ENCODE data around the gene ZNF519.
"Not testable (repeated sequence)": the region's sequence is repeated elsewhere in the genome, so short reads cannot be mapped to it uniquely, and the experiment has no call there.

The ZNF519 gene

DNA sequence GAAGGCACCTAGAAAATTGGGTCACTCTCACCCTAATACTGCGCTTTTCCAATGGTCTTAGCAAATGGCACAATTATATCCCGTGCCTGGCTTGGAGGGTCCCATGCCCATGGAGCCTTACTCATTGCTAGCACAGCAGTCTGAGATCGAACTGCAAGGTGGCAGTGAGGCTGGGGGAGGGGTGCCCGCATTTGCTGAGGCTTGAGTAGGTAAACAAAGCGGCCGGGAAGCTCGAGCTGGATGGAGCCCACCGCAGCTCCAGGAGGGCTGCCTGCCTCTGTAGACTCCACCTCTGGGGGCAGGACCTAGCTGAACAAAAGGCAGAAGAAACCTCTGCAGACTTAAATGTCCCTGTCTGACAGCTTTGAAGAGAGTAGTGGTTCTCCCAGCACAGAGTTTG is 30.7 kb upstream of the ZNF519 start:
- not testable (repeated sequence) for DNase-seq (ENCODE audit: low read depth); H3K4me3 ChIP-seq (ENCODE audit: low read depth, low read length)

DNA sequence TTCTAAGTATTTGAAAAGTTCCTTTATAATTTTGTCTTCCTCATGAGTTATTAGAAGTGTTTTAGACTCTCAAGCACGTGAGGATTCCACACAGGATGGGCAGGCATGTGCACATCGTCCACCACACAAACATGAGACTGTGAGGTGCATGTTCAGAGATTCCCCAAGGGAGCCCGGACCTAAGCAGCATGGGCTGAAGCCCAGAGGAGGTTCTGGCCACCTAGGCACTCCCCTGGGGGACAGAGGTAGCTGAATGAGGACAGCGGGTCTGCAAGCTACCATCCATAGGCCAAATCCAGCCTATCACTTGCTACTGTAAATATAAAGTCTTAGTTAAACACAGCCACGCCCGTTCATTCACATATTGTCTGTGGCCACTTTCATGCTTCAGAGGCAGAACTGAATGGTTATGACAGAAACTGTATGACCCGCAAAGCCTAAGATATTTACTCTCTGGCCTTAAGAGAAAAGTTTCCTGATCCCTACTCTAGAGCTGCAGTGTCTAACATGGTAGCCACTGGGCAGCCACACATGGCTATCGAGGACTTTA is 19.4 kb upstream of the ZNF519 start:
- DNase-seq (ENCODE audit: low read depth): not testable (repeated sequence)

GRCh38 chr18:14150766-14151165 is 18.5 kb upstream of the ZNF519 start:
- not testable (repeated sequence) for H3K4me3 ChIP-seq (ENCODE audit: low read depth, low read length); DNase-seq (ENCODE audit: low read depth)

More for the DNA sequence above, 19.4 kb upstream of the ZNF519 start:
- H3K4me3 ChIP-seq (ENCODE audit: low read depth, low read length): not testable (repeated sequence)

DNA sequence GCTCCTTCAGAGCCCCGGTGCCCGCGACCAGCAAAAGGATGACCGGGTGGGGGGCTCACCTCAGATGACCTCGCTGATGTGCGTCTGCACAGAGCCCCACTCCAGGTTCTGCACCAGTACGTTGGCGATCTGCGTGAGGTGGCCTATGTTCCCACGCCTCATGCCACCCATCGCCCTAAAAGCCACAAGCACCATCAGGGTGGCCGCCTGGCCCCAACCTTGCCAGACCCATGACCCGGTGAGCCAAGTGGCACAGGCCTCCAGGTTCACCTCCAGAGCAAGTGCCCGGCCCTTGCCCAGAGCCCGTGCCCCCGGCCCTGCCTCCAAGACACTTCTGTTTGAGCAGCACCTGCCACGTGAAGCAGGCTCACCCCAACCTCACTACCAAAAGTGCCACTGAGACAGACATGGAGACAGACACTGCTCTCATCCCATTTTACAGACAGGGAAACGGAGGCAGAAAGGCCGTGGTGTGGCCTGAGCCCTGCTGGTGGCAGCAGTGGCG is 17.7 kb upstream of the ZNF519 start:
- DNase-seq (ENCODE audit: low read depth); H3K4me3 ChIP-seq (ENCODE audit: low read depth, low read length): not testable (repeated sequence)

- H3K4me3 ChIP-seq (ENCODE audit: low read depth, low read length); DNase-seq (ENCODE audit: low read depth): not testable (repeated sequence)
These were observed 17.1 kb upstream of the ZNF519 start for GRCh38 chr18:14149121-14149850.

- DNase-seq (ENCODE audit: low read depth); H3K4me3 ChIP-seq (ENCODE audit: low read depth, low read length): not testable (repeated sequence)
These were observed 16.0 kb upstream of the ZNF519 start for GRCh38 chr18:14147935-14148865.

DNA sequence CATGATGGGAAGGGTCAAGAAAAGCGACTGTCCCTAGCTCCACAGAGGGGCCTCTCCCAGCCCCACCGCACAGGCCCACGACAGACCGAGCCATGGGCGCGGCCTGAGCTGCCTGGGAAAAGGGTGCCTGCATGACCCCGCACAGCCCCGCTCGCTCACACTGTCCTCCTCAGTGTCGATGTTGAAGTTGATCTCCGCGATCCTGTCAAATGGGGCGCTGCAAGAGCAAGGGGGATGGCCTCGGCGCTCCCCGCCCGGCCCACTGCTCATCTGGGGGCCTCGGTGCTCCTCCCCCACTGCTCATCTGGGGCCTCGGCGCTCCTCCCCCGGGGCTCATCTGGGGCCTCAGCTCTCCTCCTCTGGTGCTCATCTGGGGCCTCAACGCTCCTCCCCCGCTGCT is 14.5 kb upstream of the ZNF519 start:
- not testable (repeated sequence) for DNase-seq (ENCODE audit: low read depth); H3K4me3 ChIP-seq (ENCODE audit: low read depth, low read length)

- not testable (repeated sequence) for DNase-seq (ENCODE audit: low read depth); H3K4me3 ChIP-seq (ENCODE audit: low read depth, low read length)
These were observed 13.5 kb upstream of the ZNF519 start for GRCh38 chr18:14145581-14146338.

DNA sequence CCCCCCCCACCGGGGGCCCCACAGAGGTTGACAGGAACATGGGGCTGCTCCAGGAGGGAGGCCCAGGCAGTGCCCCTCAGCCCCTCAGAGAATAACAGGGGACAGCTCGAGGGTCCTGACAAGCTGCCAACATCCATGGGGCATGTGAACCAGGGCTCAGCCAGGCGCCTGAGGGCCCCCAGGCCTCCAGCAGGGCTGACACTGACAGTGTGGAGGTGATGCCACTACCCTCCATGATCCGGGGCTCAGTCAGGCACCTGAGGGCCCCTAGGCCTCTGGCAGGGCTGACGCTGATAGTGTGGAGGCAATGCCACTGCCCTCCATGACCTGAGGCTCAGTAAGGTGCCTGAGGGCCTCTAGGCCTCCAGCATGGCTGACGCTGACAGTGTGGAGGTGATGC is 12.8 kb upstream of the ZNF519 start:
- DNase-seq (ENCODE audit: low read depth); H3K4me3 ChIP-seq (ENCODE audit: low read depth, low read length): not testable (repeated sequence)

DNA sequence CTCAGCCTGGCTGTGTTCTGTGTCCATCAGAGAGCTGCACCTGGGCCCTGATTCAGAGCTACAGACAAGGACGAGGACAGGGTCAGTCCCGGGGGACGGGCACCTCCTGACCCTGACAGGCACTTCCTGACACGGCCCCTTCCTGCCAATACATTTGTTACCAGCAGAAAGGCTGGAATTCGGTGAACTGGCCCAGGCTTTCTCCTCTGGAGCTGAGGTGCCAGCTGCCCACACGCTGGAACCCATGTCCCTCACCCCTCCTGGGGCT is 12.3 kb upstream of the ZNF519 start:
- H3K4me3 ChIP-seq (ENCODE audit: low read depth, low read length): no peak overlapping the region
- no peak for TF ChIP-seq CTCF (IDR thresholded peaks at IDR 0.05; ENCODE audit: control insufficient read depth, extremely low read depth, insufficient read depth)
- no peak for DNase-seq (ENCODE audit: low read depth)

- not testable (repeated sequence) for H3K4me3 ChIP-seq (ENCODE audit: low read depth, low read length); DNase-seq (ENCODE audit: low read depth)
These were observed 11.8 kb upstream of the ZNF519 start for GRCh38 chr18:14143871-14144627.

DNA sequence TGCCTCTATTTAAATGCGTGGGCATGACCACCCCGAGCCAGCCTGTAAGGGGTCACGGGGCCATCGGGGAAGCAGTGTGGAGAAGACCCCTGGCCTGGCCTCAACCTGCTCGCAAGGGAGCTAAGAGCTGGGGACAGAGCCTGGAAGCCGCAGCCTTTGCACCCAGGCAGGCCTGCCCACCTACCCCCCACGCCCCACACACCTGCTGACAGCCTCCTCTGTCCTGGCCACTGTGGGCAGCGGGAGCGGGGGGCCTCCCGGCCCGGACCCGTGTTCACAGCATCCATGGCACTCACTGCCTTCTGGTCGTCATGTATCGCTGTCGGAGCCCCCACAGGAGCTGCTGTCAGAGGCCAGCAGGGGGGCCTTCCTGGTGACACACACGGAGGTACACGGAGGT is 11.2 kb upstream of the ZNF519 start:
- DNase-seq (ENCODE audit: low read depth); H3K4me3 ChIP-seq (ENCODE audit: low read depth, low read length): not testable (repeated sequence)

DNA sequence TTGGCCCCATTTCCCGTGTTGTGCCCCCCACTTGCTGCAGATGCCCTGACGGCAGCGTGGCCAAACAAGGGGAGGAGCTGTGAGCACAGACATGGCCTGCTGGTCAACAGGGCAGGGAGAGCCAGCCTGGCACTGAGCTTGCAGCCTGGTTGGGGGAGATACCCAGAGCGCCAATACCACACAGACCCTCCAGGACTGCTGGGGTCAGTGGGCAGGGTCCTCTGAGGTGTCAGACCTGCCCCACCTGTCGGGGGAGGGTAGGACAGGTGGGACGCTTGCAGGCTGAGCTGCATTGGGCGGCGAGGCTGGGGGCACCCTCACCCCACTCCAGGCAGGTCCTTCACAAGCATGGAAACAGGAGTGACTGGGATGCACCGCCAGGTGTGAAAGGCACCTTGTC is 9.9 kb upstream of the ZNF519 start:
- not testable (repeated sequence) for H3K4me3 ChIP-seq (ENCODE audit: low read depth, low read length); DNase-seq (ENCODE audit: low read depth)

DNA sequence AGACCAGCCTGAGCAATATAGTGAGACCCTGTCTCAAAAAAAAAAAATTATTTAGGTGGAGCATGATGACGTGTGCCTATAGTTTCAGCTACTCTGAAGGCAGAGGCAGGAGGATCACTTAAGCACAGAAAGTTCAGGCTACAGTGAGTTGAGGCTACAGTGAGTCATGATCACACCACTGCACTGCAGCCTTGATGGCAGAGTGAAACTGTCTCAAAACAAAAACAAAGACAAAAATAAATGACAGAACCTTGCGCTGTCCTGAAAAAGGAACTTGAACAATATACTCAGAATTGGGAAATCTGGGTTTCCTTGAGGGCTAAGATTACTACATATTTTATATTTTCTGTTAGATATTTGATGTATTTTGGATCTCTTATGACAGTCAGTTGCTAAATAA is 7.3 kb upstream of the ZNF519 start:
- DNase-seq (ENCODE audit: low read depth); H3K4me3 ChIP-seq (ENCODE audit: low read depth, low read length): not testable (repeated sequence)

DNA sequence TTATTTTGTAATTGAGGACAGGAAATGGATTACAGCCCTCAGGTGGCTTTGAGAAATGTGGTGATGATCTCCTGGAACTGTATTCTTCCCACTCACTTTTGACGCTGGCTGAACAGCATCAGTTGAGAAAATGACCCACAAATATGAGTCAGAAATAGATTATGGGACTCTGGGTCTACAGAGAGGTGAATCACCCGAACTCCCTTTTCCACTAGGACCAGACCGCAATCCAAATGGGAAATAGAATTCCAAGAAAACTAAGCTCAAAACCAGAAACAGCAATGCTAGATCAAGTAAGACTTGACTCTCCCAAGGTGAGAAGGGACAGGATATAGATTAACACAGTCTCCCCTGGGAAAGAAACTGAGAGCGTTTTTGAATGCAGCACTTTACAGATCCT is 5.7 kb upstream of the ZNF519 start:
- not testable (repeated sequence) for H3K4me3 ChIP-seq (ENCODE audit: low read depth, low read length)

DNA sequence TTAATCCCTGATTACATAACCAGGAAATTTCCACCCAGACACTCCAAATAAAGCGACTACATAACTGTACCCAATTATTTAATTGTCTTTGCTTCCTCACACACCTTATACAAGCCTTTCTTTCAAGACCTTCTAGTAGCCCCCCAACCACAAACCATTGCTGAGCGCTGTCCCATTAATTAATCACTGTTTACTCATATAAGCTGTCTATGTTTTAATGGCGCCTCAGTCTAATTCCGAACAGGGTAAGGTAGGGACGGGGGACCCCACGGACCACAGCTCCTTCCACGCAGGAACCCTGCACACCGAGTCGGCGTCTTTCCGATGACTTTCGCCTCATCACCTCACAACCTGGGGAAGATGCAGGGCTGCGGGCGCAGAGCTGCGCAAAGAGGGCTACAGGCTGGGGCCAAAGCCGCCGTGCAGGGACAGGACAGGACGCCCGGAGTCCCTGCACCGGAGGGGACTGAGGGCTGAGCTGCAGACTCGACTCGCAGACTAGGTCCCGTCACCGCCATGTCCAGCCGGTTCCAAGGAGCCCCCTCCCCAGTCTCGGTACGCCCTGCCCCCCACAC is 452 bp downstream of the ZNF519 start:
- peak overlapping the region; percentile 72 for H3K4me3 ChIP-seq (ENCODE audit: low read depth, low read length)
- DNase-seq (ENCODE audit: low read depth): not testable (repeated sequence)

More for the DNA sequence above, 5.7 kb upstream of the ZNF519 start:
- not testable (repeated sequence) for DNase-seq (ENCODE audit: low read depth)

- H3K4me3 ChIP-seq (ENCODE audit: low read depth, low read length): peak overlapping the region; percentile 72
- not testable (repeated sequence) for DNase-seq (ENCODE audit: low read depth)
These were observed 1.4 kb downstream of the ZNF519 start for GRCh38 chr18:14130804-14131203.

Data from LNCaP clone FGC (cell line).